Heart left ventricle (tissue), 16 donors: ENCODE results near the gene TRIM67. TPM values are rescaled to one million over a fixed set of nuclear protein-coding genes. Genes with fewer than 3 reads are reported as not detected.

Experiments
- ATAC-seq, 4 donors: fragments of 200-7000 bp; cut with Tn5 transposase; one replicate each; pipeline ENCODE4 v1.9.1; 2020 to 2022; ENCODE audit warnings: moderate library complexity in 4 of 4, mild to moderate bottlenecking in 3 of 4, moderate number of reproducible peaks in 1 of 4
- DNase-seq, 5 donors: peaks; one replicate each; pipeline ENCODE4 v3.0.0-alpha.2; 2020
- H3K27ac ChIP-seq, 12 donors: fragments of 200-600 bp; sonication (generic) in 4 of 12; one replicate each; pipeline versions ENCODE4 v1.5.0 to v1.8.0; 2016 to 2022; ENCODE audit warnings: mild to moderate bottlenecking in 2 of 12
- H3K27me3 ChIP-seq, 9 donors: fragments of 200-600 bp; sonication (generic) in 2 of 9; one replicate each; pipeline versions ENCODE4 v1.5.1 to v1.8.0; 2016 to 2022; ENCODE audit warnings: mild to moderate bottlenecking in 3 of 9
- H3K36me3 ChIP-seq, 9 donors: fragments of 200-600 bp; sonication (generic) in 2 of 9; one replicate each; pipeline versions ENCODE4 v1.5.0 to v1.8.0; 2018 to 2022; ENCODE audit warnings: mild to moderate bottlenecking in 2 of 9
- H3K4me1 ChIP-seq, 12 donors: fragments of 200-600 bp; sonication (generic) in 4 of 12; one replicate each; pipeline versions ENCODE4 v1.5.0 to v1.8.0; 2016 to 2022; ENCODE audit warnings: mild to moderate bottlenecking in 3 of 12
- H3K4me3 ChIP-seq, 12 donors: fragments of 200-600 bp; sonication (generic) in 4 of 12; one replicate each; pipeline versions ENCODE4 v1.5.0 to v1.8.0; 2017 to 2022; ENCODE audit warnings: mild to moderate bottlenecking in 9 of 12, moderate library complexity in 4 of 12
- H3K9me3 ChIP-seq, 12 donors: fragments of 200-600 bp; sonication (generic) in 4 of 12; one replicate each; pipeline versions ENCODE4 v1.5.0 to v1.8.0; 2016 to 2022; ENCODE audit warnings: mild to moderate bottlenecking in 1 of 12
- POLR2A ChIP-seq, 2 donors: fragments of 450-650 bp; IDR thresholded peaks; one replicate each; pipeline ENCODE4 v1.6.1; 2017; ENCODE audit warnings: antibody characterized with exemption in 2 of 2, mild to moderate bottlenecking in 2 of 2, moderate library complexity in 2 of 2
- WGBS, 4 donors: extraction: QIAGEN DNeasy Blood & Tissue Kit in 2 of 4; methylation state at CpG; one replicate each; pipeline versions ENCODE4 v1.1.5 to v1.1.7; 2013 to 2018; 5-methylcytosine and 5-hydroxymethylcytosine counted together
- intact Hi-C, 10 donors: fragments of 100-400 bp; cut with DNase I; formaldehyde crosslinking; loops; one replicate each; pipeline versions ENCODE4 v1.11.1 to v1.14.2; 2022
- polyA plus RNA-seq, 2 donors: library from polyadenylated mRNA; stranded (reverse); fragments of 200-250 nt; gene quantifications; one replicate each; pipeline ENCODE4 v1.2.3, GENCODE V29; 2013
- total RNA-seq, 9 donors: library from RNA; depleted of rRNA in 2 of 9; stranded (reverse); fragments of >200 nt in 2 of 9; fragmentation: NEBNext Ultra II Directional in 3 of 9; extraction: Animal tissue kit (Norgen Biotek cat#: 25700) in 3 of 9; gene quantifications; one replicate each; pipeline versions ENCODE4 v1.1.0 to v1.2.4, GENCODE V29; 2016 to 2023
- TF ChIP-seq, protein P1 (sequence below), 12 donors: fragments of 200-600 bp; sonication (generic) in 4 of 12; IDR thresholded peaks; one replicate each; pipeline versions ENCODE4 v1.5.0 to v1.8.0; 2018 to 2022; ENCODE audit warnings: antibody characterized with exemption in 12 of 12, mild to moderate bottlenecking in 5 of 12
- donor health status: ischemic (EF 13 %, LVEDD 7.1; RV severe dilation, severe dysfunction).
- donor health status: healthy with polysubstance abuse.
- donor health status: DM: no; HTN: yes; CAD: no.
- donor health status: DM: no; HTN: no; CAD: no.
- donor health status: ischemic (EF 25% LVEDD 6.9; RV normal size, moderate dysfunction).
- donor health status: ischemic (EF 25% LVEDD 5.7; RV mildly dilated, moderate dysfunction).
- donor health status: healthy.
- donor health status: DM: yes; HTN: yes; CAD: no.
- donor health status: ischemic (EF 35%, LVEDD 5.7; RV mildly dilated, moderate dysfunction).
- donor health status: nonischemic (EF 11% LVEDD 7.7; RV severe dilation, severe dysfunction).
- donor health status: DM: yes; HTN: yes; CAD: no.
- donor health status: PGD.
- donor health status: ischemic (EF 29% LVEDD 5.4; RV normal size, mild dysfunction).
- donor health status: nonischemic (EF 23%, LVEDD 6.1; RV moderate dilation, normal function).

TRIM67 gene
- total and polyA plus RNA-seq, 11 donors, result 0.12 to 0.16 (median 0.13) TPM; not detected in 8

DNA sequence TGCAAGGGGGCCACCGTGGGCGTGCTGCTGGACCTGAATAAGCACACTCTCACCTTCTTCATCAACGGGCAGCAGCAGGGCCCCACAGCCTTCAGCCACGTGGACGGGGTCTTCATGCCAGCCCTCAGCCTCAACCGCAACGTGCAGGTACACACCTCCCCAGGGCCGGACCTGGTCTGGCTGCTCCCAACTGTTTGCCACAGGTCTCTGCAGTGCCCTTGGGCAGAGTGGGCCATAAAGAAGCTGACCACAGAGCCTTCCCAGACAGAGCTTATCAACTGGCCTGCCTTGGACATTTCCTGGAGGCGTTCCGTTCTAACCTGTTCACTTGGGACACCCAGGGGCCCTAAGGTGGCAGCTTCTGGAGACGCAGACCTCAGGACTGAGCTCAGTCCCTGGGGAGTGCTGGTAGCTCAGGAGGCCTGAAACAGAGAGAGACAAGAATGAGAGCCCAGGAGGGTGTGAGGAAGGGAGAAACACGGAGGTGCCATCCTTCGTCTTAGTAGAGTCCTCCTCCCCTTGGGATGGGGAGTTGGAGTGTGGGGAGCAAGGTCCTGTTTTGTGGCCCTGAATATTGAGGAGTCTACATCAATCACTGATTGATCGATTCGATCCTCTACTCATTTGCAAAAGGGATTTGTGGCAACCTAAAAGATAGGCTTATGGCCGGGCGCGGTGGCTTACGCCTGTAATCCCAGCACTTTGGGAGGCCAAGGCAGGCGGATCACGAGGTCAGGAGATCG is 52.1 kb downstream of the TRIM67 start:
- no peak overlapping the region for H3K27ac ChIP-seq
- DNase-seq, result no peak
- intact Hi-C loops, result loop anchor here (2.0 to 10.0 kb wide), 6 partner anchors 119 to 417 kb away; no protein-coding TSS in a partner anchor
- no peaks in the 10 kb centered on the region for H3K36me3 ChIP-seq
- H3K4me1 ChIP-seq, result peaks cover 0 to 9% (median 0%) of the 10 kb centered on the region in 12 donors
- H3K4me3 ChIP-seq, result no peak overlapping the region
- no peaks in the 10 kb centered on the region for H3K9me3 ChIP-seq
- ATAC-seq, result no peak
- TF ChIP-seq POLR2A (IDR thresholded peaks at IDR 0.05), result no peak
- TF ChIP-seq, protein P1, sequence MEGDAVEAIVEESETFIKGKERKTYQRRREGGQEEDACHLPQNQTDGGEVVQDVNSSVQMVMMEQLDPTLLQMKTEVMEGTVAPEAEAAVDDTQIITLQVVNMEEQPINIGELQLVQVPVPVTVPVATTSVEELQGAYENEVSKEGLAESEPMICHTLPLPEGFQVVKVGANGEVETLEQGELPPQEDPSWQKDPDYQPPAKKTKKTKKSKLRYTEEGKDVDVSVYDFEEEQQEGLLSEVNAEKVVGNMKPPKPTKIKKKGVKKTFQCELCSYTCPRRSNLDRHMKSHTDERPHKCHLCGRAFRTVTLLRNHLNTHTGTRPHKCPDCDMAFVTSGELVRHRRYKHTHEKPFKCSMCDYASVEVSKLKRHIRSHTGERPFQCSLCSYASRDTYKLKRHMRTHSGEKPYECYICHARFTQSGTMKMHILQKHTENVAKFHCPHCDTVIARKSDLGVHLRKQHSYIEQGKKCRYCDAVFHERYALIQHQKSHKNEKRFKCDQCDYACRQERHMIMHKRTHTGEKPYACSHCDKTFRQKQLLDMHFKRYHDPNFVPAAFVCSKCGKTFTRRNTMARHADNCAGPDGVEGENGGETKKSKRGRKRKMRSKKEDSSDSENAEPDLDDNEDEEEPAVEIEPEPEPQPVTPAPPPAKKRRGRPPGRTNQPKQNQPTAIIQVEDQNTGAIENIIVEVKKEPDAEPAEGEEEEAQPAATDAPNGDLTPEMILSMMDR (IDR thresholded peaks at IDR 0.05), result no peak
- 86 to 95% (median 93%) methylated on average over 17 to 22 of the region's 22 CpGs for WGBS, 4 donors
- H3K27me3 ChIP-seq, result peaks cover 0 to 22% (median 0%) of the 10 kb centered on the region in 9 donors

DNA sequence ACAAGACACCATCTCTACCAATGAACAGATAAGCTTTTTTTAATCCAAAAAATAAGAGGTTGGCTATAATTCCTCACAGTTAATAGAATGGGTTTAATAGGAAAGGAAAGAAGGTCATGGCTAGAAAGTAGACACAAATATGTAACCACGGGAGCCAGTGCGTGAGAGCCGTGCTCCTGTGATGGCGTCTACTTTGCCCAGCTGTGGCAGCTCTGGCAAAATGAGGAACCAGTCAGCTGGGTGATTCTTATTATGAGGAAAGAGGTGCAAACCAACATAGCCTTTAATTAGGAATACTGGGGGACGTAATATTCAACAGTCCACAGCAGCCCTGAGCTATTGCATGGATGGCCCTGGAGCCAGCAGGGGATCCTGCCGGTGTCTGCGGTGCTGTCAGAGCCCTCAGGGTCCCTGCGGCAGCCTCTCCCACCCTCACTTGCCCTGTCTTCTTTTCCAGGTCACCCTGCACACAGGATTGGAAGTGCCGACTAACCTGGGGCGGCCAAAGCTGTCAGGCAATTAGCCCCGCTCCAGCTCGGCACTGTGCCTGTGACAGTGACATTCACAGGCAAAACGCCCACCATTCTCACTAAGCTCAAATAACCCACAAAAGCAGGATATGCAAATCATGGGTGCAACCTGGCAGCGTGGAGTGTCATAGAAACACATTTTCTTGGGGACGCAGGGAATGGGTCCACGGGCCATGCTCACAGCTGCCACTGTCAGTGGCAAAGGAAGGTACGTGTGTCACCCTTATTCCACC is 53.2 kb downstream of the TRIM67 start:
- Histone ChIP-seq H3K4me1 (peaks cover 0 to 9% (median 0%) of the 10 kb centered on the region in 12 donors), H3K36me3 (no peaks in the 10 kb centered on the region), H3K9me3 (no peaks in the 10 kb centered on the region), H3K27ac (no peak overlapping the region), H3K4me3 (no peak overlapping the region), H3K27me3 (peaks cover 0 to 22% (median 0%) of the 10 kb centered on the region in 9 donors)
- no peak for TF ChIP-seq POLR2A (IDR thresholded peaks at IDR 0.05)
- TF ChIP-seq, protein P1 (IDR thresholded peaks at IDR 0.05), result no peak
- ATAC-seq (no peak), DNase-seq (no peak)
- intact Hi-C loops, result loop anchor here (5.0 to 10.0 kb wide), 5 partner anchors 120 to 418 kb away; no protein-coding TSS in a partner anchor
- WGBS, 4 donors, result 60 to 68% (median 65%) methylated on average over 17 of the region's 17 CpGs

DNA sequence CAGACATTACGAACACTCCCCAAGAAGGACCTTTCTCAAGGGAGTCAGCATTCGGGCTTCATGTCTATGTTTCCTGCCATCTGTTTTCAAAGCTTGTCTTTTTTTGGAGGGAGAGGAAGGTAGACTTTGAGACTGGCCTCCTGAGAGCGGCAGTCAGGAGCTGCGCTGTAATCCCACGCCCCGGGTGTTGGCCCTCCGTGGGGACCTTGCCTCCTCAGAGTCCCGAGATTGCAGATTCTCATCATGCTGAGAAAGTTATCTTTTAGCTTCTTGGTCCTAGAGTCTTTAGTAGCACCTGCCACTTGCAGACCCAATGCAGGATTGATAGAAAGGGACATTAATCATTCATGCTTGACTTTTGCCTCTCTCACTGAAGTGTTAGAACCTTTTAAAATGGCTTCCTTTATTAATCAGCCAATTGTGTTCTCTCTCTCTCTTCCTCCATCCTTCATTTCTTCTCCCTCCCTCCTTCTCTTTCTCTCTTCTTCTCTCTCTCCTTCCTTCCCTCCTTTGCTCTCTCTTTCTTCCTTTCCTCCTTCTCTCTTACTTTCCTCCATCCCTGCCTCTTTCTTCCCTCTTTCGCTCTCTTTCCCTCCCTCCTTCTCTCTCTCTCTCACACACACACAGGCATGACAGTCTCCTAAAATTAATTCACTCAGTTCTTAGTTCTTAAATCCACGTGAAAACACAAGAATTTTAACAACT is 54.0 kb downstream of the TRIM67 start:
- peaks cover 0 to 9% (median 0%) of the 10 kb centered on the region in 12 donors for H3K4me1 ChIP-seq
- H3K9me3 ChIP-seq, result no peaks in the 10 kb centered on the region
- ATAC-seq (no peak), DNase-seq (no peak)
- TF ChIP-seq POLR2A (IDR thresholded peaks at IDR 0.05), result no peak
- TF ChIP-seq, protein P1 (IDR thresholded peaks at IDR 0.05), result no peak
- intact Hi-C loops, result loop anchor here in 3 of 10 donors (10.0 kb wide), 2 partner anchors 121 to 201 kb away; no protein-coding TSS in a partner anchor
- H3K4me3 ChIP-seq, result no peak overlapping the region
- WGBS, 4 donors, result 56 to 61% (median 58%) methylated on average over 10 of the region's 10 CpGs
- H3K27me3 ChIP-seq, result peaks cover 0 to 22% (median 0%) of the 10 kb centered on the region in 9 donors
- H3K36me3 ChIP-seq, result no peaks in the 10 kb centered on the region
- no peak overlapping the region for H3K27ac ChIP-seq
